ENCODE data around the gene DCST1.

The DCST1 gene

DNA sequence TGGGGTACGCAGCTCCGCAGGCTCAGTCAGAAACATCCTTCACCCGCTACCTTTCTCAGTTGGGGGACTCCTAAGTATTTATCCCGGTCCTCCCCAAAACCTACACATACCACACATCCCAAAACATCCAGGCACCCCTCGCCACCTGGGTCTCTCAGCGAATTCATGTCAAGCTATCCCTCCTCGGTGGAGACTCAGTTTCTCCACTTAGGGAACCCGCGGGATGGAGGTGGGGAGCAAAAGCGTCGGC is 32.3 kb upstream of the DCST1 start:
- no peak for DNase-seq

DNA sequence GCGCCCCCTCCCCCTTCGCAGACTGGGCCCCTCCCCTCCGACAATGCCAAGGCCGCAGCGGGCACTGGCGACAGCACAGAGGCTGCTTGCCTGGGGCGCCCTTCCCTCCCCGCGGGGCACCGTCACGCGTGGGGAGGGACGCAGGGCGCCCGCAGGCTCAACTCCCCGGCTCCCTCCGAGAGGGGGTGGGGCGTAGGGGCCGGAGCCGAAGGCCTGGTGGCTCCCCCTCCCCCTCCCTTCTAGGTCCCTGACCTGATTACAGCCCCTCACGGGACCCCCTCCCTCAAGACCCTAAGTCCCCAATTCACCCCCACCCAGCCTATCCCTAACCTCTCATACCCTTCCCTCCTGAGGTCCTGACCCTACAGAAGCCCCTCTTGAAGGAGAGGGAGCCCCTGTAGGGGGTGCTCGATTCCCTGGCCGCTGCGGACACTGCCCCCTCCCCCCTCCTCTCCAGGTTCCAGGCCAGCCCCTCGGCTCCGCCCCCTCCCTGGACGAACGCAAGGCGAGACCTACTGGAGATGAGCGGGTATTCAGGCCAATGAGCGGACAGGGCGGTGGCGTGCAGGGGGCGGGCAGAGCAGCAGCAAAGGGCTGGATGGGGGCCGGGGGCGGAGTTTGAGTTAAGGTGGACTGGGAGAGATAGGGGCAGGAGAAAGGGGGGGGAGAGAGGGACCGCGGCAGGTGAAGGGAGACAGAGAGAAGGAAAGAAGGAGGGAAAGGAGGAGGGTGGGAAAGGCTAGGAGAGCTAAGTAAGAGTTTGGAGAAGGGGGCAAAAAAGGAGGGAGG is 31.8 kb upstream of the DCST1 start:
- peak; percentile 100 for DNase-seq

DNA sequence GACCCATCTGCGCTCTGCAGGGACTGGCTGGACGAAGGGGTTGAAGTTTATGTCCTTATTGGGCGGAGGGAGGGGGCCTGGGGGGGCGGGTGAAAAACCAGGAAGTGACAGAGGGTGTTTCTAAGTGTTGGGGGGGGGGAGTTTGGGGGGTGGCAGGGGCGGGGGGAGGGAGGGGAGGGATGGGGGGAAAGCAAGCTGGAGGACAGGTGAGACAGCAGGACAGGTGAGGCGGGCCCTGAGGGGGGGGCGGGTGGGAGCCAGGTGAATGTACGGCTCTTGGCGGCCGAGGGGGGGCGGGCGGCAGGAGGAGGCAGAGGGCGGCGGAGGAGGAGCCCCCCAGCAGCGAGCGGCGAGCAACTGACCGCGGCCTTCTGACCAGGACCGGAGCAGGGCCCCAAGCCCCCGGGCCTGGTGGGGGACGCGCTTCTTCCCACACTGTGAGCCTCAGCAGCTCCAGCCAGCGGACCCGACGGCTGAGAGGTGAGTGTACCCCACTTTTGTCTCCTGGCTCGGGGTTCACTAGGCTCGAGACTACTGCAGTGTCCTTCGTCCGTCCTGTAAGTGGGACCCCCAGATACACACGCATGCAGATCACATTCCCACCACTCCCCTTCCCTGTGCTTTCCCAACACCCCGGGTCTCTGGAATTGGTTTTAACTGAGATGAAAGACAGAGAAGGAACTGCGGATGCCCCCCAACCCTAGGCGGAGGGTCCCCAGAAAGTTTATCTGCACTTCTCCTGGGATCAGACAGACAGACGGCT is 31.0 kb upstream of the DCST1 start, which contains the start of gene ZBTB7B:
Gene ZBTB7B (plus strand): TSS at position 339 of the 763 bp plus-strand sequence. CDS start 11,859 bp downstream, outside the sequence.
- no peak for DNase-seq

DNA sequence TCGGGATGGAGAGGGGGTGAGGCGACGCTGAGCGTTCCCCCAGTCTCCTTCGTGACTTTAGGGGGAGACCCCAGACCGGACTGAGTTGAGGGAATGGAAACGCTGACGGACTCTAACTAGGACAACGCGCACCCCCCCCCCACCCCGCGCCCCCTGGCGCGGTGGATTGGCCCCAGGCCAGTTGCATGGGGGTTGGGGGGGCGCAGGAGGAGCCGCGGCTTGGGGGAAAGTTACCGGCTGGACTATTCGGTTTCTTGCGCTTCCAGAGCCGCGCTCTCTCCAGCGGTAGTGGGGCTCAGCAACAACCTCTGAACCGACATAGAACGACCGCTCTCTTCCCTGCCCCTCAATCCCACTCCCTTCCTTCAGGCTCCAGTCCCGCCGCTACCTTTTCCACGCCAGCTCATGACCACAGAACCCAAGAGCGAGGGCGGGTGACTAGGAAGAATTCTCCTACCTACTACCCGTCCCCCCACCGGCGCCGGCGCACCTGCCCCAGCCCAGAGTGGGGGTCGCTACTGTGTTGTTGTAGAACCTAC is 30.3 kb upstream of the DCST1 start:
- DNase-seq = peak; percentile 64

DNA sequence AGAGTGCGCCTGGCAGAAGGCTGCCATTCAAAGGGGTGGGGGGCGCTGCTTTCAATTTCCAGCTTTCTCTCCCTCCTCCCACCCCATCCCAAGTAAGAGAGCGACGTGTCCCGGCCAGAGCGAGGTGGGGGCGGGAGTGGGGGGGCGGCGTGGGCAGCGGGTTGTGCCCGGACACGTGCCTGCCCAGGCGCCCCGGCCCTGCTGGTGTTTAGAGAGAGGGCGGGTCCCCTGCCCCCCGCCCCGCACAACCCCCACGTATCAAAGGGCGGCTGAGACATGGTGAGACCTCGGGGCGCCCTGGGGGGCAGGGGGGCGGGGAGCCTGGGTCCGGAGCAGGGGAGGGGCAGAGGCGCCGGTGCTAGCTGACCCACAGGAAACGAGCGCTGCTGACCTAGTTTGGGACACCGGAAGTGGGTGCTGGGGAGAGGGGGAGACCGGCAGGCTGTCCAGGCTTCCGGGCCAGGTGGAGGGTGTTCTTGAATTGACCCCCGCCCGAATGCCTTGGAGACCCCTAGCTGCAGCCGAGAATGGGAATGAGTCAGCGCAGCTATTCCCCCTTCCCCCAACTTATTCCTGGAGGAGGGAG is 29.8 kb upstream of the DCST1 start:
- peak; percentile 66 for DNase-seq

DNA sequence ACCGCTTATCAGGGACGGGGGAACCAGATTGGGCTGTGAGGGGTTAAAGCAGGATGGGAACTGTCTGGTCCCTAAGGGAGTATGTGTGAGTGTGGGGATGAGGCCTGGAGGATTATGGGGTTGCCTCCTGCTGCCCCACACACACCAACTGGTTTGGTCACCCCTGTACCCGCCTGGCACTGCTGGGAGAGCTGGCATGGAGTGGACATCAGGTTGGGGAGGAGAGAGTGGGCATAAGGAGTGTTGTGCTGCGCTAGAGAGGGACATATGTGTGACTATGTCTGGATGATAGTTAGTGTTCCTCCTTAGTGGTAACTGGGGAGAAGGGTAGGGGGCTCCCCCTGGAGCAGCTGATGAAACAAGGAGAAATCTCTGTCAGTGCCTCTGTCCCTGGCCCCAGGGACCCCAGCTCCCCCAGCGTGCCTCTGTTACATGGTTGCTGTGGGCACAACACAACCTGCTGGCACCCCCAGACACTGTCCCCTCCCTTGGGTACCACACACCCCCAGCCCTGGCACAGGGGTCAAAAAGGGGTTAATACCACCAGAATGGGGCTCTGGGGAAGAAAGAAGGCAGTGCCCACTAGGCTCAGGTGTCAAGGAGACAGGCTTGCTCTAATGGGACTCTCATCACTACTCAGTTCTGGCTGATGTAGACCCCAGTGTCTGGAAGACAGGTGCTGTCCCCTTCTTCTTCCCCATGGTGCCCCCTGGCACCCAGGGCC is 29.1 kb upstream of the DCST1 start:
- no peak for DNase-seq

DNA sequence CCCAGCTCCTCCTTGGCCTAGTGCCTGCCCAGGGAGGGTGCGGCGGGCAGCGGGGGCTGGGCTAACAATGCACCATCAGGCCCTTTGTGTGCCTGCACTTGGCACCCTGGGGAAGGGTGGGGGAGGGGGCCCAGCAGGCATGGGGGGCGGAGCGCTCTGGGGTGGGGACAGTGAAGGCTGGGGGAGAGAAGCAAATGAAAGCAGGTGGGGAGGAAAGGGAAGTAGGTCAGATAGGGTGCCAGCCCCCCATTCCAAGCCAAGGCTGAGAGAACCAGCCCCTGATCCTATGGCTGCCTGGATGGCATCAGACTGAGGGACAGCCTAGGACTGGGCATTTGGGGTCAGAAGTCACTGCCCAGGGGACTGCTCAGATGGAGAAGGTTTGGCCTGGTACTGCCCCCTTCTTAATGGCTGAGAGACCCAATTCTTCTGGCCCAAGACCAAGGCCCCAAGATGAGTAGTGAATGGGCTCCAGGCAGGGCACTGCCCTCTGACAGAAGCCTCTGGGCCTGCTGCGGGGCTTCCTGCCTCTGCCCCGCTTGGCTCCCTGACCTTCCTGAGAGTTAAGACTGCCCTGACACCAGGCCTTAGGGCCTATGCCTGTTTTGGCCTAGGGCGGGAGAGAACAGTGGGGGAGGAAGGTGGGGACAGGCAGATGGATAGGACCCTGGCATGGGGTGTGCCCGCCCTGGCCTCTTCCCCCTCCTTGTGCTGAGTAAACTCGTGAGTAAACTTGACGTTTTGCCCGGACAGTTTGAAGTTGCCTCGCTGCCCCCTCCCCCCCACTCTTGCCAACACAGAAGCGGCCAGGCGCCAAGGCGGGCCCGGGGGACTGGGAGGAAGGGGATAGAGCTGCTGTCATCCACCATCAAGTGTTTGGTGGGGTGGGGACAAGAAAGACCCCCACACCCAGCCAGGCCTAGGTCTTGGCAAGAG is 28.3 kb upstream of the DCST1 start:
- no peak for DNase-seq

DNA sequence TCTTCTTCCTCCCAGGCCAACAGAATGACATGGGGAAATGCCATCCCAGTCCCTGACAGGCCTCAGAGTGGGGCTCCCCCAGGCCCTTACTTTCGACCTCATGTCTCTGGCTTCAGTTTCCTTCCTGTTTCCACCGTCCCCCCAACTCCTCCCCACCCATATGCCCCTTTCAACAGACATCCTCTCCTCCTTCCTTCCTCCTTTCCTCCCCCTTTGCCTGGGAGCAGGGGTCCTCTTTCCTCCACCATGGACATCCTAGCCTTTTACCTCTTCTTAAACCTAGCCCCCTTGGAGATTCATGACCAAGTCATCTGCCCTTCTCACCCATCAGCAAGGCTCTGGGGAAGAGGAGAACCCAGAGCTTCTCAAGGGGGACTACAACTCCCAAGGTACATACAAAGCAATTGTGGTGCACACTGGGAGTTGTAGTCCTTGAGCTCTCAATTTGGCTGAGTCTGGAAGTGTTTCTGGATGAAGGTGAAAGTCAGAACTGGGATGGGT is 27.0 kb upstream of the DCST1 start:
- DNase-seq = peak; percentile 29

DNA sequence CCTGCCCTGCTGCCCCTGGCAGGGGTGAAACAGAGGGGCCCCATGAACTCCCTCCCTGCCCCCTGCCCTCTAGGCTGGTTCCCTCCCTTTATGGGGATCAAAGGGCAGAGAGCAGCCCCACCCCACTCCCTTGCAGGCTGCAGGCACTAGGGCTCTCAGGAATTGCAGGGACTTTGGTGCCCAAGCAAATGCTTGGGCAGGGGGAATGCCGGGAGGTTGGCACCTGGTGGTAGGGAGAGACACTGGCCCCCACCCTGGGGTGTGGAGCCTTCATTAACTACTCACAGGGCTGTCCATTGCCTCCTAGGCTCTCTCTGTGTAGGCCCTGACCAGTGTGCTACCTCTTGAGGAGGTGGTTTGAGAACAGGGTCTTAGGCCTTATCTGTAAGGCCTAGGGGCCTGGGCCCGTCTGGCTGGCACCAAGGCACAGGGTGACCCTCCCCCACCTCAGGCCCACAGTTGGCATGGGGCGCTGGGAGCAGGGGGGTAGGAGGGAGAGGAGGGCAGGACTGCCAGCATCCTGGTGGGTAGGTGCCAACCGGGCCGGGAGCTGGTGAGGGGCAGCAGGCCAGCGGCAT is 26.3 kb upstream of the DCST1 start:
- DNase-seq = no peak

DNA sequence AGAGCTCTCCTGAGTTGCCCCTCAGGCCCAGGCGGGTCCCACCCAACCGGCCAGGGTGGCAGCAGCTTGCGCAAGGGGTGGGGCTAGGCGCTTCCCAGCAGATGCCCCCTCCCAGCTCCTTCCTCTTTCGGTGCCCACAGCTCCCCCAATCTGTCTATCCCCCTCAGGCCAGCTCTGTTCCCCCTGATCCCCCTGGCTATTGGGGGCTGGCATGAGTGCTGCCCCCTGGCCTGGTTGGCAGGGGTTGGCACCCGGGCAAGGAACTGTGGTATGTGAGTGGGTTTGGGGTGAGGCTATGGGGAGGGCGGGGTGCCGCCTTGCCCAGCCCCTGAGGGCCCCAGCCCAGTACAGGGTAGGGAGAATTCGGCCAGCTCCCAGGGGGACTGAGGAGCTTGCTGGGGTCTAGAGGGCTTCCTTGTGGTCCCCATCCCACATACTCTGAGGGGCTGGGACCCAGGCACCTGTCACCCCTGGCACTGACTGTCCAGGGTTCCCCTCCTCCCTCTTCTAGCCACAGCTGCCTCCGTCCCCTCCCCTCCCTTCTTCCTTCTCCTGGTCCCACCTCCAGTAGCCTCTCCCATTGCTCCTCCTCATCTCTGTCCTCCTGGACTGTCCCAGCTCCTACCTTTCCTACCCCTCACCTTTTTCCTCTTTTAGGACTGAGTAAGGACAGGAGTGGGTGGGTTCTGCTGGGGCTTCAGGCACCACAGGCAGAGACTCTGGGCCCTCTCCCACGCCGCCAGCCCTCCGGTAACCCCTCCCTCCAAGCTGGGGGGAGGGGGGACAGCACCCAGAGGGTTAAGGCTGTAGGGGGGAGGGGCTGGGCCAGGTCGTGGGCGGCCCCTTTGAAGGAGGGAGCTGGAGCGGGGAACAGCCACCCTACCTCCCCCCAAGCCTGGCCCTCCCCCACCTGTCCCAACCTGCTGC is 25.3 kb upstream of the DCST1 start:
- no peak for DNase-seq

DNA sequence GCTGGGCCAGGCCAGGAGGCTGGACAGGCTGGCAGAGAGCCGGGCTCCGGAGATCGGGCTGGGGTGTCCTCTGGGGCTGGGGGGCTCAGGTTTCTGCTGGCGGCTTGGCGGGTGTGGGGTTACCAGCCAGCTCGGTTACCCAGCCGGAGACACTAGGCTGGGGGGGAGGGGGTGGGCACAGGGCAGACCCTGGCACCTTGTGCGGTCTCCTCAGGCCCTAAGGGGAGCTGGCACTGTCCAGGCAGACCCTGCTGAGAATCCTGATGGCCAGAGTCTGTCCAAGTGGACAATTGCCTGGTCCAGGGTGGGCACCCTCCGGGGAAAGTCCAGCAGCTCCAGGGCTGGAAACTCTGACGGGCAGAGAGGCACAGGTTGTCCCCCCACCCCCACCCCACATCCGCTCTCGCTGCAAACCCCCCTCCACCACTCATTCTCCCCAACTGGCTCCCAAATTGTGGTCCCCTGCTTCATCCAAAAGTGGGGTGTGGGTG is 24.4 kb upstream of the DCST1 start:
- DNase-seq = no peak

DNA sequence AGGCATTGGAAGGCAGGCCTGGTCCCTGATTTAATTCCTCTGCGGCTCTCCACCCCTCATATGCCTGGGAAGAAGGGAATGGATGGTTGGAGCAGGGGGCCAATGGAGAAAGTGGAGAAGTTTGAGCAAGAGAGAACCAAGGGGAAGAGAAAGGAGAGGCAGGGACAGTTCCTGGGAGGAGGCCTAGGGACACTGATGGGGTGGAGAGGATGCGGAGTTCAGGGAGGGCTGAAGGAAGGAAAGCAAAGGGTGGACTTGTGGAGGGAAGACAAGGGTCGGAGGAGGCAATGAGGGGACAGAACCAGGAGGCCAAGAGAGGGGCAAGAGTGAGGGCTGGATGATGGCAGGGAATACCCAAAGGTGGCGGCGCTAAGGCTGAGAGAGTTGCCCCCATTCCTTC is 23.9 kb upstream of the DCST1 start:
- DNase-seq = no peak

DNA sequence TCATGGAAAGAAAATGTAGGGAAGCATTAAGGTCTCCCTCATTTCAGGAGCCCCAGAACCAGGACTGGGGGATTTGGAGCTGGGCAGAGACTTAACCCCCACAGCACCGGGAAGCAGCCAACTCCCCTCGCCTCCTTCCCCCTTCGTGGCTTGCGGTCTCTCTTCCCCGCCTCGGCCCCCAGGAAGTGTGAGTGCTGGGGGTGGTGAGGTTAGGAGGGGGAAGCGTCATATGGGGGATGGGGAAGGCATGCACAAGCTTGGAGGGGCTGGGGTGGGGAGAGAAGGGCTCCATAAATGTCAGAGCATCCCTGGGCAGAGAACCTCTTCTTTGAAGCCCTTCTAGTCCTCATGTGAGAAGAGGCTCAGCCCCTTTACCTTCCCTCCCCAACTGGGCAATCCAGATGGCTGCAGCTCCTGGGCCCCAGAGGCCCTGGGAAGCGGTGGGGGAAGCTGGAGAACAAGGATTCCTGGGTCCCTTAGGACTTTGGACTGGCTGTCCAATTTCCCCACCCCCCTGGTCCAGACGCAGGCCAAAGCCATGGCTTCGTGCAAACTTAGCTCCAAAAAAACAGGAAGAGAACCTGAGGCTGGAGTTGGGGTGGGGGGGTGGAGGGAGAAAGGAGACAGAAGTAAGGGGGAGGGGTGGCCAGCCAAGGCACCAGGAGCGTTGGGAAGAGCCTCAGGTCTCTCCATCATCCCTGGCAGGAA is 23.3 kb upstream of the DCST1 start:
- DNase-seq = no peak

DNA sequence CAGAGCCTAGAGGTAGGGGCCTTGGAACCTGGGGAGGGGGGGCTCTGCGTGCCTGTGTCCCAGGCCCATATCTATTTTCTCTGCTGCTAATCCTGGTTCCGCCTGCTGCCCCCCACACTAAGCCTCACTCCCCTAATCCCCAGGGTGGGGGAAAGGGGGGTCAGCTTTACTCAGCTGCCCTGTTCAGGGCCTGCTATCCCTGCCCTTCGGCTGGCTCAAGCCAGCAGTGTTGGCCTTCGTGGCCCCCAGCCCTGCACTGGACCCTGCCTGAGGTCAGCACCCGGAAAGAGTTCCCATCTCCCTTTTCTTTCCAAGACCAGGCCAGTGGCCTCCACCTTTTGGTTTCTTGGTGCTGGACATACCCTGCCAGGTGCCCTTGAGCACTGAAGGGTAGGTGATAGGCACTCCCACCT is 22.6 kb upstream of the DCST1 start:
- DNase-seq = no peak

DNA sequence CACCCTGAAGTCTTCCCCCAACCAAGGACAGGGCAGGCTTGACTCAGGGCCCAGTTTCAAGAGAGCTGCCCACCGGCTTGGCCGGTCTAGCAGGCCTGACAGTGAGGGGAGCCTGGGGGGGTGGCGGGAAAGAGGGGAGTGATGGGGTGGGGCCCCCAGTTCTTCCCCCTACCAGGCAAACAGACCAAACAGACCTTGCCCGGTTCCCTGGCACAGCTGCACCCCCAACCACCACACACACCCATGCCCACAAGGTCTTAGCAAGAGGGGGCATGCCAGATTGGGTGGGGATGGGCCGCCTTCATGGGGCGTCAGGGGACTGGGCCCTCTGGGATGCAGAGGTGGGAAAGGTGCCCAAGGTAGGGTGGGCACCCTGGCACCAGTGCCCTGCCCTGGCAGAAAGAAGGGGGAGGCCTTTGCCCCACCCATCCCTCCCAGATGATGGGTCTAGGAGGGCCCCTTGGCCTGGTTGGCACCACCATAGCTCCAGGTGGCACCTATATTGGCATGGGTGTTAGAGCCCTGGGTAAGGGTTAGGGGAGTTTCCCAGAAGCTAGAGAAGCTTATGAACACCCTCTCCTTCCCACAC is 22.1 kb upstream of the DCST1 start:
- no peak for DNase-seq

DNA sequence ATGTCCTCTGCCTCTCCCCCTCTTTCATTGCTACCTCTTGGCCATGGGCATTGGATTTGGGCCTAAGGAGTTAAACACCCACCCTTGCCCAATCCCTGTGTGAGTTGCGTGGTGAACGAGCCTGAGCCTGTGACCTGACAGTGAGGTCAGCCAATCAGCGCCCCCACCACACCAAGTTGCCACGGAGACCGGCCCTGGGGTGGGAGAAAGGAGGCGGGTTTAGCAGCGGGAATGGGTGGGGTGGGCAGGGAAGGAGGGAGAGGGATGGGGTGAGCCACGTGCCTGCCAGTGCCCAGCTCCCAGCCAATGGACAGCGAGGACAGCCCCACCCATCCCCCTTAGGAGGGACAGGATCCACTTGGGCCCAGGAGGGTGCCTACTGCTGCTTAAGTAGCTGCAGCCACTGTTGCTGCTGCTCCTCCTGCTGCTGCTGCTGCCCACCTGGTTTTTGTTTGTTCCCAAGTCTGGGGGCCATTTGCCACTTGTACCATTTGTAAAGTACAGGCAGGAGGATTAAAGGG is 21.5 kb upstream of the DCST1 start:
- no peak for DNase-seq

DNA sequence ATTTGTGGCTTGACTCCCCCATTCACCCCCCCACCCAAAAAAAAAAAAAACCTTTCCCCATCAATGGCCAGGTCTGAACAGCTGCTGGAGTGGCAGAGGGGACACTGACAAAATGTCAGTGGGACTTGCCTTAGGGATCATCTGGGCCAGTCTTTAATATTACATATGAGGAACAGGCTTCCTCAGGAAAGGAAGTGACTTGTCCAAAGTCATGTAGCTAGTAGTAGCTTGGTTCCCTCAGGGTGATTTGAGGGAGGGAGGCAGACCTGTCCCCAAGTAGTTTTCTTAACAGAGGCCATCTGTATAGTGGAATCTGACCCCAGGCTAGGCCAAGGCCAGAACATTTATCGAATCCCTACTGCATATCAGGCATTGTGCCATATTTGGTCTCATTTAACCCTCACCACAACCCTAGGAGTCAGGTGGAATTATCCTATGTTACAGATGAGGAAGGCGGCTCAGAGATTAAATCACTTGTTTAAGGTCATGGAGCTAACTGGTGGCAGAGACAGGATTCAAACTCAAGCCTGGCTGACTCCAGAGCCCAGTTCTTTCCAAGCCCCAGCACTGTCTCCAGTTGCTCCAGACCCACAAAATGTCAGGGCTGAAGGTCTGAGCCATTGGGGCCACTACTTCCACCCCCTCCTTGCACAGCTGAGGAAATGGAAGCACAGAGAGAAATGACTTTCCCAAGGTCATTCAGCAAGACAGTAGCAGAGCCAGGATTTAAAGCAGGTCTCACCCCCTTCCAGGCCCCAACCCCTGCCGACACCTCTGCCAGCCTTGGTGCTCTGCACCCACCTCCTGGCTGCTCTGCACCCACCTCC is 20.6 kb upstream of the DCST1 start:
- DNase-seq = no peak

DNA sequence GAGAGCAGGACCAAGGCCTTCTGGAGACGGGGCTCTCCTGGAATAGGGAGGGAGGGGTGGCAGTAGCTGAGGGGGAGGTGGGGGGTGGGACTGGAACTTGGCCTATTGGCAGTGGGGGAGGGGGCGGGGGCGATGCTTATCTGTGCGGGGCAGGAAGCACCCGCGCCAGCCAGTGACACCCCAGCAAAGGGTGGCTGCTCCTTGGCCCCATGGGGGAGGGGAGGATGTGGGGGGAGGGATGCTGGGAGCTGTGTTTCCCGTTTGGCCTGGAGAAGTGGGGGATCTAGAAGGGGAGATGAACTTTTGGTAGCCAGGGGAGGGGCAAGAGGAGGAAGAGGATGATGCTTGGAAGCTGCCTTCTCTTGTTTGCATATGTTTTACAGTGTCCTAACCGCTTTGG is 20.0 kb upstream of the DCST1 start:
- DNase-seq = no peak

Measured in DMS53 (cell line).